Testis (tissue), 3 donors: Measurements from ENCODE around the gene TEAD2. TPM values are rescaled to one million over a fixed set of nuclear protein-coding genes. Genes with fewer than 3 reads are reported as not detected.
A peak's percentile ranks its signal among the peaks of the same experiment; 100 is the strongest.

Experiments used
- DNase-seq: peaks from one replicate; pipeline ENCODE4 v3.0.0-alpha.2; 2019
- H3K27ac ChIP-seq, 2 donors: fragments of 200-600 bp; sonication (generic); one replicate each; pipeline ENCODE4 v1.5.1; 2019
- H3K27me3 ChIP-seq: fragments of 200-600 bp; sonication (generic); one replicate; pipeline ENCODE4 v1.5.1; 2019
- H3K36me3 ChIP-seq: fragments of 200-600 bp; sonication (generic); one replicate; pipeline ENCODE4 v1.5.1; 2017; ENCODE audit warnings: low read depth; ENCODE audit errors: missing control alignments
- H3K4me1 ChIP-seq: fragments of 200-600 bp; sonication (generic); one replicate; pipeline ENCODE4 v1.5.1; 2019
- H3K4me3 ChIP-seq, 2 donors: fragments of 200-600 bp; sonication (generic); one replicate each; pipeline ENCODE4 v1.5.1; 2017 to 2019
- H3K9me3 ChIP-seq: fragments of 200-600 bp; sonication (generic); one replicate; pipeline ENCODE4 v1.5.1; 2017
- POLR2A ChIP-seq: fragments of 450-650 bp; IDR thresholded peaks from one replicate; pipeline ENCODE4 v1.6.1; 2017; ENCODE audit warnings: antibody characterized with exemption, mild to moderate bottlenecking, moderate library complexity
- WGBS, 2 donors: methylation state at CpG; one replicate each; pipeline ENCODE4 v1.1.5; 2018; 5-methylcytosine and 5-hydroxymethylcytosine counted together
- intact Hi-C: fragments of 100-400 bp; cut with DNase I; formaldehyde crosslinking; loops from one replicate; pipeline ENCODE4 v1.15.1; 2023; ENCODE audit warnings: low total_unique reads
- polyA plus RNA-seq: library from polyadenylated mRNA; stranded (reverse); fragments of 350-450 nt; fragmentation: Illumina TruSeq; extraction: RNeasy Lipid Tissue Mini Kit (QIAGEN cat#74804); gene quantifications from one replicate; pipeline ENCODE4 v1.2.3, GENCODE V29; 2014; ENCODE audit warnings: low read depth, low replicate concordance; ENCODE audit not compliant: insufficient read depth
- total RNA-seq, 2 donors: library from RNA; depleted of rRNA; stranded (reverse); fragments of >200 nt; gene quantifications; one replicate each; pipeline ENCODE4 v1.2.3, GENCODE V29; 2016
- TF ChIP-seq, protein P1 (sequence below), 3 experiments: fragments of 450-650 bp in 2 of 3; fragments of 200-600 bp in 1 of 3; sonication (generic) in 1 of 3; IDR thresholded peaks; one replicate each; pipeline ENCODE4 v1.5.1; 2016 to 2019; ENCODE audit warnings: antibody characterized with exemption in 3 of 3, mild to moderate bottlenecking in 2 of 3, moderate library complexity in 1 of 3

The TEAD2 gene
- total and polyA plus RNA-seq, 3 donors from 2014 or later, result 12.6 to 29.6 (median 20.8) TPM

- Histone ChIP-seq H3K27me3 (no peaks in the 10 kb centered on the region), H3K4me1 (peaks cover under 1% of the 10 kb centered on the region), H3K27ac (no peak overlapping the region), H3K36me3 (no peaks in the 10 kb centered on the region), H3K4me3 (no peak overlapping the region), H3K9me3 (no peaks in the 10 kb centered on the region)
- DNase-seq, result no peak
- WGBS, 2 donors, result 79 to 86% methylated on average over 9 to 11 of the region's 11 CpGs
- intact Hi-C loops, result no loop called here
- TF ChIP-seq POLR2A, result no peak
- TF ChIP-seq, protein P1, sequence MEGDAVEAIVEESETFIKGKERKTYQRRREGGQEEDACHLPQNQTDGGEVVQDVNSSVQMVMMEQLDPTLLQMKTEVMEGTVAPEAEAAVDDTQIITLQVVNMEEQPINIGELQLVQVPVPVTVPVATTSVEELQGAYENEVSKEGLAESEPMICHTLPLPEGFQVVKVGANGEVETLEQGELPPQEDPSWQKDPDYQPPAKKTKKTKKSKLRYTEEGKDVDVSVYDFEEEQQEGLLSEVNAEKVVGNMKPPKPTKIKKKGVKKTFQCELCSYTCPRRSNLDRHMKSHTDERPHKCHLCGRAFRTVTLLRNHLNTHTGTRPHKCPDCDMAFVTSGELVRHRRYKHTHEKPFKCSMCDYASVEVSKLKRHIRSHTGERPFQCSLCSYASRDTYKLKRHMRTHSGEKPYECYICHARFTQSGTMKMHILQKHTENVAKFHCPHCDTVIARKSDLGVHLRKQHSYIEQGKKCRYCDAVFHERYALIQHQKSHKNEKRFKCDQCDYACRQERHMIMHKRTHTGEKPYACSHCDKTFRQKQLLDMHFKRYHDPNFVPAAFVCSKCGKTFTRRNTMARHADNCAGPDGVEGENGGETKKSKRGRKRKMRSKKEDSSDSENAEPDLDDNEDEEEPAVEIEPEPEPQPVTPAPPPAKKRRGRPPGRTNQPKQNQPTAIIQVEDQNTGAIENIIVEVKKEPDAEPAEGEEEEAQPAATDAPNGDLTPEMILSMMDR (IDR thresholded peaks at IDR 0.05), result no peak
Measured at GRCh38 chr19:49344505-49345423, 17.5 kb downstream of the TEAD2 start.

DNA sequence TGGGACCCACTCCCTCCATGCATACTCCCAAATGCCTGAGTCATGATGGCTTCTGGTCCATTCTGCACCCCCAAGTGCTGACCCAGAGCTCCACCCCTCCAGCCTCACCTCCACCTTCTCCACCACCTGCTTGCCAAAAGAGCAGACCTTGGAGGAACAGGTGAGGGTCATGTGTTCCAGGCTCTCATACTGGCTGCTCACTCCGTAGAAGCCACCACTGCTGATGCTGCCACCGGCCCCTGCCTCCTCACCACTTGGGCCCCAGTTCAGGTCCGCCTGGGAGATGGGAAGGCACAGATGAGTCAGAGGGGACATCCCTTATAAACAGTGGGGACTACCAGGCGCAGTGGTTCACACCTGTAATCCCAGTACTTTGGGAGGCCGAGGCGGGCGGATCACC lies 19.1 kb downstream of the TEAD2 start:
- WGBS, 2 donors, result 94 to 99% methylated on average over 7 of the region's 7 CpGs
- Histone ChIP-seq H3K27ac (no peak overlapping the region), H3K4me1 (peaks cover 8% of the 10 kb centered on the region), H3K4me3 (no peak overlapping the region), H3K27me3 (no peaks in the 10 kb centered on the region), H3K9me3 (no peaks in the 10 kb centered on the region), H3K36me3 (no peaks in the 10 kb centered on the region)
- no peak for DNase-seq
- TF ChIP-seq POLR2A, result no peak
- TF ChIP-seq, protein P1 (IDR thresholded peaks at IDR 0.05), result no peak
- intact Hi-C loops, result no loop called here

GRCh38 chr19:49342291-49342721 lies 19.9 kb downstream of the TEAD2 start:
- no peak for DNase-seq
- no peaks in the 10 kb centered on the region for H3K36me3 ChIP-seq
- no peak overlapping the region for H3K27ac ChIP-seq
- peaks cover 8% of the 10 kb centered on the region for H3K4me1 ChIP-seq
- 91 to 96% methylated on average over 5 to 11 of the region's 11 CpGs for WGBS, 2 donors
- H3K4me3 ChIP-seq, result no peak overlapping the region
- H3K27me3 ChIP-seq, result no peaks in the 10 kb centered on the region
- no peak for TF ChIP-seq POLR2A
- TF ChIP-seq, protein P1 (IDR thresholded peaks at IDR 0.05), result no peak
- no peaks in the 10 kb centered on the region for H3K9me3 ChIP-seq
- intact Hi-C loops, result no loop called here

GRCh38 chr19:49340865-49341718 lies 21.1 kb downstream of the TEAD2 start:
- H3K27me3 ChIP-seq, result no peaks in the 10 kb centered on the region
- H3K9me3 ChIP-seq, result no peaks in the 10 kb centered on the region
- TF ChIP-seq, protein P1 (IDR thresholded peaks at IDR 0.05), result no peak
- no peak for TF ChIP-seq POLR2A
- H3K4me1 ChIP-seq, result peaks cover 8% of the 10 kb centered on the region
- intact Hi-C loops, result no loop called here
- H3K4me3 ChIP-seq, result no peak overlapping the region
- no peak for DNase-seq
- WGBS, 2 donors, result 92 to 93% methylated on average over 5 to 11 of the region's 11 CpGs
- no peaks in the 10 kb centered on the region for H3K36me3 ChIP-seq
- peak overlapping the region in 1 of 2 donors; percentile 73 for H3K27ac ChIP-seq
